Fibroblast of pulmonary artery (primary cell): ENCODE data around the gene DDX17.
A peak's percentile ranks its signal among the peaks of the same experiment; 100 is the strongest.

Experiments used
- DNase-seq: peaks from one replicate; pipeline ENCODE4 v3.0.0-alpha.2; 2010; ENCODE audit warnings: low read depth
- H3K4me3 ChIP-seq: replicated peaks from 2 replicates; pipeline ENCODE4 v1.5.1; 2011; ENCODE audit warnings: low read depth, mild to moderate bottlenecking, control low read depth, low read length, moderate library complexity
- CTCF ChIP-seq: IDR thresholded peaks from 2 replicates; pipeline ENCODE4 v1.5.1; 2011; ENCODE audit warnings: mild to moderate bottlenecking, control low read depth, low read length, inconsistent platforms; ENCODE audit errors: missing control alignments

The DDX17 gene

GRCh38 chr22:38523479-38523878 lies 17.4 kb upstream of the DDX17 start:
- no peak for DNase-seq
- no peak for TF ChIP-seq CTCF
- no peak overlapping the region for H3K4me3 ChIP-seq

- H3K4me3 ChIP-seq: no peak overlapping the region
- no peak for DNase-seq
- TF ChIP-seq CTCF: no peak
These were observed 16.9 kb upstream of the DDX17 start for GRCh38 chr22:38523029-38523428.

- DNase-seq: no peak
- no peak for TF ChIP-seq CTCF
- H3K4me3 ChIP-seq: no peak overlapping the region
These were observed 13.5 kb upstream of the DDX17 start for GRCh38 chr22:38519453-38520250.

GRCh38 chr22:38518620-38519019 lies 12.5 kb upstream of the DDX17 start:
- TF ChIP-seq CTCF: no peak
- DNase-seq: no peak
- H3K4me3 ChIP-seq: no peak overlapping the region

GRCh38 chr22:38513063-38513462 lies 7.0 kb upstream of the DDX17 start:
- H3K4me3 ChIP-seq: no peak overlapping the region
- no peak for TF ChIP-seq CTCF
- DNase-seq: no peak

GRCh38 chr22:38510416-38510970 lies 4.4 kb upstream of the DDX17 start:
- no peak overlapping the region for H3K4me3 ChIP-seq
- TF ChIP-seq CTCF: no peak
- DNase-seq: no peak

GRCh38 chr22:38505541-38506117 lies 482 bp downstream of the DDX17 start:
- peak overlapping the region; percentile 69 for H3K4me3 ChIP-seq
- TF ChIP-seq CTCF: no peak
- peak; percentile 62 for DNase-seq
